Limb (tissue), 2 donors: ENCODE results near the gene ZPLD1.

ENCODE experiments used
- DNase-seq, 2 donors: peaks; one replicate each; pipeline ENCODE4 v3.0.0-alpha.2; 2016; ENCODE audit errors: extremely low spot score in 2 of 2

ZPLD1 gene

GRCh38 chr3:102526865-102527264 is 92.0 kb downstream of the ZPLD1 start:
- DNase-seq = no peak

GRCh38 chr3:102528727-102529126 is 93.9 kb downstream of the ZPLD1 start:
- no peak for DNase-seq
